ENCODE results near the gene PECR. TPM values are rescaled to one million over a fixed set of nuclear protein-coding genes. Genes with fewer than 3 reads are reported as not detected.

The PECR gene
- total RNA-seq, 1 donor, result 10.1 TPM

DNA sequence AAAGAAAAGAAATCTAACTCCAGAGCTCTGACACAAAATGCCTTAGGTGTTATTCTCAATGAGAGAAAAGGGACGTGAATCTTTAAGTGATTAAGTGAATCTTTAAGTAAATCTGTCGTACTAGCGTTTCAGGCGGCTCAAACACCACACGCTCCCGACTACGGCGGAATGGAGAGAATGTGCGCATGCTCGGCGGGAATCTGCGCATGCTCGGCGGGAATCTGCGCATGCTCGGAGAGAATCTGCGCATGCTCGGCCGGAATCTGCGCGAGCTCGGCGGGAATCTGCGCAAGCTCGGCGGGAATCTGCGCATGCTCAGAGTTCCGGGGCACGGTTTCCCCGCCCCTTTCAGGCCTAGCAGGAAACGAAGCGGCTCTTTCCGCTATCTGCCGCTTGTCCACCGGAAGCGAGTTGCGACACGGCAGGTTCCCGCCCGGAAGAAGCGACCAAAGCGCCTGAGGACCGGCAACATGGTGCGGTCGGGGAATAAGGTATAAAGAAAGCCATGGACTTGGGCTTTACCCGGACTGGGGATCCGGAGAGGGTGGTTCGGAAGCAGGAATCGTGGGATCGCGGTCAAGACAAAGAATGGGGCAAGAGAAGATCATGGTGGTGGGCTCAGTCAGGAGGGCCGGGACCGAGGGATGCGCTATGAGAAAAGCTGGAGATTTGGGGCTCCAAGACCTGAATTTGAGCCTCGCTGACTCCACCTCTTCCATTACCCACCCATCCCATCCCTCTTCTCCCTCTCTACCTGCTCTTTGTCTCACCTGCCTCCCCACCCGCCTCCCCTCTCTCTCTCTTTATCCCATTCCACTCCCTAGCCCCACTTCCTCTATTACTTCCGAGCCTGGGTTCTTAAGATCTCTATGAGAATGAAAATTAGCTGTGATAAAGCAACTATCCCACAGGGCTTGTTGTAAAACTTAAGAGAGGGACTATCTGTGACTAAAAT is 27.6 kb upstream of the PECR start, which contains the start of gene XRCC5:
Gene XRCC5 (plus strand): TSS at position 382 of the 955 bp plus-strand sequence. CDS start 89 bp downstream, at position 471.
- peak within 1 kb of the TSS; percentile 95 for H2AFZ ChIP-seq (ENCODE audit: low read length)
- peaks cover 46% of the 10 kb centered on the region for H3K79me2 ChIP-seq (ENCODE audit: insufficient read depth, low read length)
- no peaks in the 10 kb centered on the region for H3K27me3 ChIP-seq (ENCODE audit: insufficient read depth, low read length)
- H3K4me1 ChIP-seq (ENCODE audit: insufficient read depth, low read length), result peaks cover 20% of the 10 kb centered on the region
- peaks cover 34% of the 10 kb centered on the region for H3K36me3 ChIP-seq (ENCODE audit: insufficient read depth, low read length)
- no peaks in the 10 kb centered on the region for H3K9me3 ChIP-seq (ENCODE audit: low read depth, low read length)
- H4K20me1 ChIP-seq (ENCODE audit: insufficient read depth, low read length), result peaks cover 21% of the 10 kb centered on the region
- peak within 1 kb of the TSS; percentile 97 for H3K4me2 ChIP-seq (ENCODE audit: insufficient read depth, low read length)
- peak within 1 kb of the TSS; percentile 96 for H3K4me3 ChIP-seq (ENCODE audit: insufficient read depth, low read length)
- TF ChIP-seq, protein P1, sequence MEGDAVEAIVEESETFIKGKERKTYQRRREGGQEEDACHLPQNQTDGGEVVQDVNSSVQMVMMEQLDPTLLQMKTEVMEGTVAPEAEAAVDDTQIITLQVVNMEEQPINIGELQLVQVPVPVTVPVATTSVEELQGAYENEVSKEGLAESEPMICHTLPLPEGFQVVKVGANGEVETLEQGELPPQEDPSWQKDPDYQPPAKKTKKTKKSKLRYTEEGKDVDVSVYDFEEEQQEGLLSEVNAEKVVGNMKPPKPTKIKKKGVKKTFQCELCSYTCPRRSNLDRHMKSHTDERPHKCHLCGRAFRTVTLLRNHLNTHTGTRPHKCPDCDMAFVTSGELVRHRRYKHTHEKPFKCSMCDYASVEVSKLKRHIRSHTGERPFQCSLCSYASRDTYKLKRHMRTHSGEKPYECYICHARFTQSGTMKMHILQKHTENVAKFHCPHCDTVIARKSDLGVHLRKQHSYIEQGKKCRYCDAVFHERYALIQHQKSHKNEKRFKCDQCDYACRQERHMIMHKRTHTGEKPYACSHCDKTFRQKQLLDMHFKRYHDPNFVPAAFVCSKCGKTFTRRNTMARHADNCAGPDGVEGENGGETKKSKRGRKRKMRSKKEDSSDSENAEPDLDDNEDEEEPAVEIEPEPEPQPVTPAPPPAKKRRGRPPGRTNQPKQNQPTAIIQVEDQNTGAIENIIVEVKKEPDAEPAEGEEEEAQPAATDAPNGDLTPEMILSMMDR (IDR thresholded peaks at IDR 0.05; ENCODE audit: extremely low read depth, low read depth, low read length), result no peak
- peak; percentile 90 for DNase-seq (ENCODE audit: insufficient read length, low spot score, missing footprints)
- peak within 1 kb of the TSS; percentile 96 for H3K27ac ChIP-seq (ENCODE audit: low read depth, low read length)

DNA sequence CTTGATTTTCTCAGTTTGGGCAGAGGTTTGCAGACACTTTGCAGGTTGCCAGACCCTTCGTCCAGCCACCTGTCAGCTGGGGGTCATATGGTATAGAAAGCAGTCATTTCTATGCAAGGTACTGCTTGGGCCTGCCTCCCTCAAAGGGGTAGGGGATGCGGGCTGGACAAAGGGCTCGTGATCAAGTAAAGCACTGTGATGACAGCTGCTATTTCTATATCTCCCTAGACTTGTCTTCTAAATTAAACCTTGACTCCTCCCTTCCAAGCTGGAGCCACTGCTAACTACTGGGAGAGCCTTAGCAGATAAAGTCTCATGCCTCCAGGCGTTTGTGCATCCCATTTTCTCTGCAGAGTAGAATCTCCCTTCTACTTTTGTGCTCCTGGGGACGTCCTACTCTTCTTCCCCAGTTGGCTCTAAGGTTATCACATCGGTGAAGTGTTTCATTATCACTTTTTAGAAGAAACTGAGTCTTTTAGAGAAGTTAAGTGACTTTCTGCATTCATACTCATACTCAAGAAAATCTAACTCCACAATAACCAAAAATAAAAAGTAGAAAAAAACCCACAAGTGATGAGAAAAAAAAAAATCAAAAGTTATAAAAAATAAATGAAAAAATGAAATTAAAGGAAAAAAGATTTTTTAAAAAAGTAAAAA is 26.8 kb upstream of the PECR start:
- no peak overlapping the region for H2AFZ ChIP-seq (ENCODE audit: low read length)
- no peaks in the 10 kb centered on the region for H3K27me3 ChIP-seq (ENCODE audit: insufficient read depth, low read length)
- peak; percentile 55 for DNase-seq (ENCODE audit: insufficient read length, low spot score, missing footprints)
- peaks cover 26% of the 10 kb centered on the region for H3K36me3 ChIP-seq (ENCODE audit: insufficient read depth, low read length)
- H3K79me2 ChIP-seq (ENCODE audit: insufficient read depth, low read length), result peaks cover 43% of the 10 kb centered on the region
- TF ChIP-seq, protein P1 (IDR thresholded peaks at IDR 0.05; ENCODE audit: extremely low read depth, low read depth, low read length), result no peak
- peak overlapping the region; percentile 77 for H3K4me2 ChIP-seq (ENCODE audit: insufficient read depth, low read length)
- H3K9me3 ChIP-seq (ENCODE audit: low read depth, low read length), result no peaks in the 10 kb centered on the region
- H3K27ac ChIP-seq (ENCODE audit: low read depth, low read length), result peak overlapping the region; percentile 96
- peaks cover 20% of the 10 kb centered on the region for H3K4me1 ChIP-seq (ENCODE audit: insufficient read depth, low read length)
- H3K4me3 ChIP-seq (ENCODE audit: insufficient read depth, low read length), result peak overlapping the region; percentile 96
- H4K20me1 ChIP-seq (ENCODE audit: insufficient read depth, low read length), result peaks cover 20% of the 10 kb centered on the region

- Histone ChIP-seq H3K27me3 (ENCODE audit: insufficient read depth, low read length) (no peaks in the 10 kb centered on the region), H3K36me3 (ENCODE audit: insufficient read depth, low read length) (peaks cover 20% of the 10 kb centered on the region), H3K4me1 (ENCODE audit: insufficient read depth, low read length) (peaks cover 20% of the 10 kb centered on the region), H4K20me1 (ENCODE audit: insufficient read depth, low read length) (peaks cover 14% of the 10 kb centered on the region), H3K27ac (ENCODE audit: low read depth, low read length) (no peak overlapping the region), H3K9me3 (ENCODE audit: low read depth, low read length) (no peaks in the 10 kb centered on the region), H3K4me2 (ENCODE audit: insufficient read depth, low read length) (peak overlapping the region; percentile 30), H3K79me2 (ENCODE audit: insufficient read depth, low read length) (peaks cover 36% of the 10 kb centered on the region), H3K4me3 (ENCODE audit: insufficient read depth, low read length) (no peak overlapping the region), H2AFZ (ENCODE audit: low read length) (peak overlapping the region; percentile 81)
- no peak for DNase-seq (ENCODE audit: insufficient read length, low spot score, missing footprints)
- TF ChIP-seq, protein P1 (IDR thresholded peaks at IDR 0.05; ENCODE audit: extremely low read depth, low read depth, low read length), result no peak
These were observed 26.2 kb upstream of the PECR start for GRCh38 chr2:216107760-216108159.

DNA sequence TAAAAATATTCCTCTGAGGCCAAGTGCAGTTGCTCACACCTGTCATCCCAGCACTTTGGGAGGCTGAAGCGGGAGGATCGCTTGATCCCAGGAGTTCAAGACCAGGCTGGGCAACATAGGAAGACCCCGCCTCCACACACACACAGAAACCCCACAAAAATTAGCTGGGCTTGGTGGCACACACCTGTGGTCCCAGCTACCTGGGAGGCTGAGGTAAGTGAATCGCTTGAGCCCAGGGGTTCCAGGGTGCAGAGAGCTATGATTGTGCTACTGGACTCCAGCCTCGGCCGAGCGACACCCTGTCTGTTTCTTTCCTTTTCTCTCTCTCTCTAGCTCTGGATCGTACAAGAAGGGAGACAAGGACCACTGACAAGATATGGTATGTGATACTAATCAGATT is 25.7 kb upstream of the PECR start:
- peak overlapping the region; percentile 81 for H2AFZ ChIP-seq (ENCODE audit: low read length)
- DNase-seq (ENCODE audit: insufficient read length, low spot score, missing footprints), result no peak

More for the DNA sequence above, 25.7 kb upstream of the PECR start:
- TF ChIP-seq, protein P1 (IDR thresholded peaks at IDR 0.05; ENCODE audit: extremely low read depth, low read depth, low read length), result no peak
- Histone ChIP-seq H3K36me3 (ENCODE audit: insufficient read depth, low read length) (peaks cover 15% of the 10 kb centered on the region), H3K4me2 (ENCODE audit: insufficient read depth, low read length) (peak overlapping the region; percentile 30), H3K4me3 (ENCODE audit: insufficient read depth, low read length) (no peak overlapping the region), H3K9me3 (ENCODE audit: low read depth, low read length) (no peaks in the 10 kb centered on the region), H3K27me3 (ENCODE audit: insufficient read depth, low read length) (no peaks in the 10 kb centered on the region), H3K79me2 (ENCODE audit: insufficient read depth, low read length) (peaks cover 32% of the 10 kb centered on the region), H3K27ac (ENCODE audit: low read depth, low read length) (no peak overlapping the region), H4K20me1 (ENCODE audit: insufficient read depth, low read length) (peaks cover 14% of the 10 kb centered on the region), H3K4me1 (ENCODE audit: insufficient read depth, low read length) (peaks cover 20% of the 10 kb centered on the region)
